HEK293T (cell line): Measurements from ENCODE around the gene INPP5A.

ENCODE experiments used
- CTCF ChIA-PET: fragments of 350-600 bp; formaldehyde crosslinking; extraction: SDS; loops from one replicate; lab custom pipeline; 2021; ENCODE audit warnings: antibody characterized with exemption, inconsistent platforms; lab: Yijun Ruan, JAX
- POLR2A ChIA-PET: fragments of 350-600 bp; formaldehyde crosslinking; extraction: SDS; loops from one replicate; lab custom pipeline; 2020; ENCODE audit warnings: antibody characterized with exemption, inconsistent platforms; lab: Yijun Ruan, JAX
- DNase-seq: peaks from one replicate; pipeline ENCODE4 v3.0.0; 2012; ENCODE audit warnings: mixed read lengths; ENCODE audit errors: extremely low spot score
- ARNT ChIP-seq: fragments of 450-650 bp; IDR thresholded peaks from 2 replicates; pipeline ENCODE4 v1.6.1; 2017; ENCODE audit warnings: mild to moderate bottlenecking
- BHLHE40 ChIP-seq: fragments of 450-650 bp; IDR thresholded peaks from 2 replicates; pipeline ENCODE4 v1.6.1; 2016; ENCODE audit warnings: mild to moderate bottlenecking, moderate library complexity, borderline replicate concordance
- CTBP1 ChIP-seq: fragments of 450-650 bp; IDR thresholded peaks from 2 replicates; pipeline ENCODE4 v1.6.1; 2016; ENCODE audit warnings: borderline replicate concordance
- ELF4 ChIP-seq: fragments of 450-650 bp; IDR thresholded peaks from 2 replicates; pipeline ENCODE4 v1.6.1; 2017; ENCODE audit warnings: antibody characterized with exemption
- FOXA1 ChIP-seq: fragments of 450-650 bp; IDR thresholded peaks from 2 replicates; pipeline ENCODE4 v1.6.1; 2016; ENCODE audit warnings: mild to moderate bottlenecking
- FOXK2 ChIP-seq: fragments of 450-650 bp; IDR thresholded peaks from 2 replicates; pipeline ENCODE4 v1.6.1; 2016; ENCODE audit warnings: mild to moderate bottlenecking
- FOXM1 ChIP-seq: fragments of 450-650 bp; IDR thresholded peaks from 2 replicates; pipeline ENCODE4 v1.6.1; 2017; ENCODE audit warnings: mild to moderate bottlenecking, borderline replicate concordance
- HDGF ChIP-seq: fragments of 450-650 bp; IDR thresholded peaks from 2 replicates; pipeline ENCODE4 v1.6.1; 2017; ENCODE audit warnings: antibody characterized with exemption, borderline replicate concordance
- L3MBTL2 ChIP-seq: fragments of 450-650 bp; conservative IDR thresholded peaks from 2 replicates; pipeline ENCODE4 v1.6.1; 2016; ENCODE audit warnings: mild to moderate bottlenecking
- LEF1 ChIP-seq: fragments of 450-650 bp; IDR thresholded peaks from 2 replicates; pipeline ENCODE4 v1.6.1; 2017; ENCODE audit warnings: mild to moderate bottlenecking, borderline replicate concordance
- NFRKB ChIP-seq: fragments of 450-650 bp; IDR thresholded peaks from 2 replicates; pipeline ENCODE4 v1.6.1; 2016; ENCODE audit warnings: mild to moderate bottlenecking, moderate library complexity
- SP1 ChIP-seq: fragments of 450-650 bp; IDR thresholded peaks from 2 replicates; pipeline ENCODE4 v1.6.1; 2017
- SUZ12 ChIP-seq: fragments of 450-650 bp; IDR thresholded peaks from 2 replicates; pipeline ENCODE4 v1.6.1; 2016; ENCODE audit warnings: mild to moderate bottlenecking
- TARDBP ChIP-seq: fragments of 450-650 bp; IDR thresholded peaks from 2 replicates; pipeline ENCODE4 v1.6.1; 2016
- ZNF384 ChIP-seq: fragments of 450-650 bp; IDR thresholded peaks from 2 replicates; pipeline ENCODE4 v1.6.1; 2016
- TF ChIP-seq, protein P1 (sequence below): fragments of 450-650 bp; IDR thresholded peaks from 2 replicates; pipeline ENCODE4 v1.6.1; 2016

Gene INPP5A

DNA sequence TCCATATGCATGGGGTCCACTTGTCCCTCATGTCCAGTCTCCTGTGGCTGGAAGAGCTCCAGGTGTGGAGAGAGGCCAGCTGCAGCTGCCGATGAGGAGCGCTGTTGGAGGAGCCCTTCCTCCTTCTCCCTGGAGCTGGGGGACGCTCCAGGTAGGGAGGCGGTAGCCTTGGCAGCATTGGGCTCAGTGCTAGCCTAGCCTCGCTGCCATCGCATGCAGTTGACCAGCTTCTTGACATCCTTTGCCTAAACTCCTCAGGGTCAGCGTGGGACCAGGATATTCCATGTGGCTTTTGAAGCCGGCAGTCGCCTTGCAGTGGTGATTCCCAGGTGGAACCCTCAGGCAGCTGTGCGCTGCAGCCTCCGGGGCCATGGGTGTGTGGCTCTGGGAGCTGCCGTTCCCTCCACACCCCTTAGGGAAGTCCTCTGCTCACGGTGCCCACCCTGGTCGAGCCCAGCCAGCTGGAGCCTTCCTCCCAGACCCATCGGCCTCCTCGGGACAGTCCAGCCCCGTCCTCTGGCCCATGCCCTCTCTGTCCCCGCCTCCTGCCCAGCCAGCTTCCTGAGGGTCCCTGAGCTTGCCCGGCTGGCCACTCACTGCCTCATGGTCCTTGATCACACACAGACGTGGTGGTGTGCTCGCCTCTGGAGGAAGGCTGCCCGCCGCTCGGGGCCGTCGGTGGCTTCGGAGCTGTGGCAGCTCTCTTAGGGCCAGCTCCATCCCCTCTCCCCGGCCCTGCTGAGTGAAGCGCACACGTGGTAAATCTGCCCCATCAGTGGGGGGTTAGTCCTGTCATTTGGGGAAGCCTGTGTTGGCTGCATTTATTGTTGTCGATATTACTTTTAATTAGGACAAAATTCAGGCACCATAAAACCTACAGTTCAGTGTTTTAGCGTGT is 21.2 kb downstream of the INPP5A start:
- TF ChIP-seq HDGF (no peak), NFRKB (no peak), FOXK2 (no peak), TARDBP (no peak), SP1 (no peak), LEF1 (no peak)
- TF ChIP-seq, protein P1, sequence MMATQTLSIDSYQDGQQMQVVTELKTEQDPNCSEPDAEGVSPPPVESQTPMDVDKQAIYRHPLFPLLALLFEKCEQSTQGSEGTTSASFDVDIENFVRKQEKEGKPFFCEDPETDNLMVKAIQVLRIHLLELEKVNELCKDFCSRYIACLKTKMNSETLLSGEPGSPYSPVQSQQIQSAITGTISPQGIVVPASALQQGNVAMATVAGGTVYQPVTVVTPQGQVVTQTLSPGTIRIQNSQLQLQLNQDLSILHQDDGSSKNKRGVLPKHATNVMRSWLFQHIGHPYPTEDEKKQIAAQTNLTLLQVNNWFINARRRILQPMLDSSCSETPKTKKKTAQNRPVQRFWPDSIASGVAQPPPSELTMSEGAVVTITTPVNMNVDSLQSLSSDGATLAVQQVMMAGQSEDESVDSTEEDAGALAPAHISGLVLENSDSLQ, result no peak
- POLR2A ChIA-PET, result no interaction called here
- DNase-seq, result no peak
- CTCF ChIA-PET, result no interaction called here

DNA sequence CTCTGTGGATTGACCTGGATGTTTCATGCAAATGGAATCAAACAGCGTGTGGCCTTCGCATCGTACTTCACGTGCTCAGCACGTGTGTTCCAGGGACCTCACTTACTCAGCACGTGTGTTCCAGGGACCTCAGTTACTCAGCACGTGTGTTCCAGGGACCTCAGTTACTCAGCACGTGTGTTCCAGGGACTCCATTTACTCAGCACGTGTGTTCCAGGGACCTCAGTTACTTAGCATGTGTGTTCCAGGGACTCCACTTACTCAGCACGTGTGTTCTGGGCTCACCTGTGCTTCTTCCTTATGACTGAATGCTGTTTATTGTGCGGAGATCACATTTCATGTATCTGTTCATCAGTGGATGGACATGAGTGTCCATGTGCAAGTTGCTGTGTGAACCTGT is 22.0 kb downstream of the INPP5A start:
- DNase-seq, result no peak
- no peak for TF ChIP-seq LEF1
- TF ChIP-seq FOXA1, result no peak
- TF ChIP-seq BHLHE40, result no peak
- TF ChIP-seq FOXK2, result no peak
- no peak for TF ChIP-seq NFRKB
- TF ChIP-seq SUZ12, result no peak
- no peak for TF ChIP-seq TARDBP
- TF ChIP-seq, protein P1, result no peak
- TF ChIP-seq ARNT, result no peak
- no peak for TF ChIP-seq L3MBTL2
- CTCF ChIA-PET, result no interaction called here
- POLR2A ChIA-PET, result no interaction called here

DNA sequence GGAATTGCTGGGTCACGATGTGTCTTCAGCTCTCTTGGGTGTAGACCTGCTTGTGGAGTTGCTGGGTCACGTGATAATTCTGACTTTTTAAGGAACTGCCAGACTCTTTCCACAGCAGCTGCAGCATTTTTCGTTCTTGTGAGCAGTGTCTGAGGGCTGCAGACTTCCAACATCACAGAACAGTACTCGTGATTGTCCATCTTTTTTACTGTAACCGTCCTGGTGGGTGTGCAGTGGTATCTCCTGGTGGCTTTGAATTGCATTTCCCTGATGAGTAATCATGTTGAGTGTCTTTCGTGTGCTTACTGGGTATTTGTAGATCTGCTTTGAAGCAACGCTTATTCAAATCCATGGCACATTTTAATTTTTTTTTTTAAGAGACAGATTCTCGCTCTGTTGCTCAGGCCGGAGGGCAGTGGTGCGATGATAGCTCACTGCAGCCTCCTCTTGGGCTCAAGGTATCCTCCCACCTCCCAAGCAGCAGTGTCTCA is 22.7 kb downstream of the INPP5A start:
- DNase-seq, result no peak
- ChIA-PET CTCF (no interaction called here), POLR2A (no interaction called here)
- TF ChIP-seq SP1, result no peak
- no peak for TF ChIP-seq ELF4
- no peak for TF ChIP-seq BHLHE40
- TF ChIP-seq CTBP1, result no peak
- TF ChIP-seq NFRKB, result no peak
- TF ChIP-seq, protein P1, result no peak
- no peak for TF ChIP-seq FOXK2
- no peak for TF ChIP-seq LEF1
- no peak for TF ChIP-seq HDGF
- TF ChIP-seq ARNT, result no peak
- no peak for TF ChIP-seq FOXM1
- TF ChIP-seq L3MBTL2, result no peak
- no peak for TF ChIP-seq TARDBP
- no peak for TF ChIP-seq ZNF384
- TF ChIP-seq SUZ12, result no peak

DNA sequence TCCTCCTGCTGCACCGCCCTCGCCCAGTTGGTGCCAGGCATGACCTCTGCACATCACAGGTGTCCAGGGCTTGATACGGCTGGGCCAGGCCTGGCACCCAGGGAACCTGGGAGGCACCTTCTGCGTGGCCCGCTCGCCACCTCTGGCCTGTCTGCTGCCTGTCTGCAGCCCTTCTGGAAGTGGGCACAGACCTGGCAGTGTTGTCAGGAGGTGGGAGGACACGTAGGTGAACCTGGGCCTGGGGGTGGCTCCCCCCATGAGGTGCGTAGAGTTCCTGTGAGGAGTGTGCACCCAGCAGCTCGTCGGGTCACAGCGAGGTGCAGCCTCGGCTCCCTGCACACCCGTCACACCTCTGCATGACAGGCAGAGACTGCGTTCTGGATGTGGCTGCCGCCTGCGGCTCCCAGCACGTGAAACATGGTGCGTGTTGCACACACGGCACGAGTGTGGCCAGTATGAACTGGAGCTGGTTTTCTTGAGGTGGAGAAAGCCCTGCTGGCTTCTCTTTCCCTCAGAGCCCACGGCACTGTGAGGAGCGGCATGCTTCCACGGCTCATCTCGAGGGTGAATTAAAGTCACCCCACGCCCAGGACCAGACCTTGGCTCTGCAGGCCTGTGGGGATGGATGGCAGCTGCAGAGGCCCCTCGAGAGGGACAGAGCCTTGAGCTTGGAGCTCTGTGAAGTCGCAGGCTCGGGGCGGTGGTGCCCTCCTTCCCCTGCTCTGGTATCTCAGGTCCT is 24.8 kb downstream of the INPP5A start:
- CTCF ChIA-PET, result no interaction called here
- no peak for TF ChIP-seq CTBP1
- TF ChIP-seq HDGF, result no peak
- no peak for TF ChIP-seq LEF1
- TF ChIP-seq FOXM1, result no peak
- TF ChIP-seq SP1, result no peak
- TF ChIP-seq L3MBTL2, result no peak
- no peak for TF ChIP-seq ZNF384
- TF ChIP-seq FOXA1, result no peak
- TF ChIP-seq BHLHE40, result no peak
- TF ChIP-seq ELF4, result no peak
- TF ChIP-seq, protein P1, result no peak
- TF ChIP-seq NFRKB, result no peak
- DNase-seq, result no peak
- POLR2A ChIA-PET, result no interaction called here

DNA sequence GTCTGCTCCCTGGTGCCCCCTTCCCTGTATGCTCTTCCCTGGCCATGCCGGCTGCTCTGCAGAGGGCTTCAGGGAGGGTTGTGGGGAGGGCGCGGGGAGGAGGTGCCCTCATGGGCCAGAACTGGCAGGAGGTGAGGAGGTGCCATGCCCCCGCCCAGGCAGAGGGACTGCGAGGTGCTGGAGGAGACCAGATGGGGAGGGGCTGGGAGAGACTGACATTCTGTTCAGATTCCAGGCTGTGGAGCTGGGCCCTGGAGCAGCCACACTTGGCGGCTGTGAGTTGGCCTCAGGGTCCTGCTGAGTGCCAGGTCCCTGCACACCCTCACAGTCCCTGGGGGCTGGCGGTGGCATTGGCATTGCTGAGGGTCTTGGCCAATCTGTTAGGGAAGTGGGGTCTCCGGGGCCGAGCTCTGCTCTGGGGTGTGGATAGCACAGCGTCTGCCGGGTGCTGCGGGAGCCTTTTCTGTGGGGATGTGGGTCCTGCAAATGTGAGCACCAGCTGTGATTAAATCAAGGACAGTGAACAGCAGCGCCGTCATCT is 25.4 kb downstream of the INPP5A start:
- ChIA-PET POLR2A (no interaction called here), CTCF (no interaction called here)
- DNase-seq, result no peak
- TF ChIP-seq L3MBTL2, result no peak
- TF ChIP-seq NFRKB, result no peak
- no peak for TF ChIP-seq CTBP1
- no peak for TF ChIP-seq SUZ12
- TF ChIP-seq ARNT, result no peak
- no peak for TF ChIP-seq LEF1
- TF ChIP-seq ELF4, result no peak
- TF ChIP-seq BHLHE40, result no peak
- no peak for TF ChIP-seq SP1
- TF ChIP-seq FOXA1, result no peak
- TF ChIP-seq FOXK2, result no peak
- TF ChIP-seq FOXM1, result no peak
- no peak for TF ChIP-seq HDGF
- TF ChIP-seq ZNF384, result no peak
- TF ChIP-seq TARDBP, result no peak
